PC-3 (cell line): ENCODE data around the gene TBC1D5.
"Not testable (repeated sequence)": the region's sequence is repeated elsewhere in the genome, so short reads cannot be mapped to it uniquely, and the experiment has no call there.

Experiments
- CTCF ChIP-seq: fragments of 300-600 bp; sonication (generic); conservative IDR thresholded peaks from 2 replicates; pipeline ENCODE4 v1.5.1; 2017; ENCODE audit warnings: antibody characterized with exemption, low read depth, mild to moderate bottlenecking, low read length
- EZH2 ChIP-seq: fragments of 300-600 bp; sonication (generic); IDR thresholded peaks from one replicate; pipeline ENCODE4 v1.6.1; 2017; ENCODE audit warnings: antibody characterized with exemption, mild to moderate bottlenecking, low read length; ENCODE audit not compliant: unreplicated experiment
- EZH2phosphoT487 ChIP-seq: fragments of 300-600 bp; sonication (generic); IDR thresholded peaks from 2 replicates; pipeline ENCODE4 v1.6.1; 2018; ENCODE audit warnings: mild to moderate bottlenecking, antibody characterized with exemption, low read length, borderline replicate concordance

GRCh38 chr3:17491190-17491589 lies 251.2 kb downstream of the TBC1D5 start:
- TF ChIP-seq CTCF, EZH2phosphoT487, EZH2: not testable (repeated sequence)
